Stimulated activated CD4-positive, alpha-beta T cell treated with anti-CD3 and anti-CD28 coated beads, Interleukin-12 subunit alpha, Interleukin-12 subunit beta, amount 100 ng/mL, for 4 hours (primary cell): ENCODE data around the gene CPNE1.
A peak's percentile ranks its signal among the peaks of the same experiment; 100 is the strongest.
"Not testable (repeated sequence)": the region's sequence is repeated elsewhere in the genome, so short reads cannot be mapped to it uniquely, and the experiment has no call there.

Source experiments
- DNase-seq: peaks from one replicate; pipeline ENCODE4 v3.0.0-alpha.2; 2020

CPNE1 gene

GRCh38 chr20:35664466-35665206 lies at the start of gene CPNE1, which contains the start of gene RBM12:
TSS of gene CPNE1 (minus strand) at chr20:35664900. CDS start at chr20:35632923, 31,977 bp downstream.
TSS of gene RBM12 (minus strand) at chr20:35664900. CDS start at chr20:35655322, 9,578 bp downstream.
- peak; percentile 88 for DNase-seq

GRCh38 chr20:35714127-35714526 lies 49.4 kb upstream of the CPNE1 start:
- no peak for DNase-seq

- not testable (repeated sequence) for DNase-seq
Observed at GRCh38 chr20:35713120-35713519, 48.4 kb upstream of the CPNE1 start.

GRCh38 chr20:35711588-35712209 lies 47.0 kb upstream of the CPNE1 start:
- no peak for DNase-seq

GRCh38 chr20:35710884-35711587 lies 46.3 kb upstream of the CPNE1 start:
- no peak for DNase-seq

GRCh38 chr20:35710039-35710438 lies 45.3 kb upstream of the CPNE1 start:
- DNase-seq, result no peak

- no peak for DNase-seq
Observed at GRCh38 chr20:35709259-35709658, 44.6 kb upstream of the CPNE1 start.

GRCh38 chr20:35708502-35708901 lies 43.8 kb upstream of the CPNE1 start:
- no peak for DNase-seq

GRCh38 chr20:35706591-35707529 lies 42.2 kb upstream of the CPNE1 start:
- DNase-seq, result not testable (repeated sequence)

GRCh38 chr20:35705894-35706293 lies 41.2 kb upstream of the CPNE1 start:
- not testable (repeated sequence) for DNase-seq

- DNase-seq, result no peak
Observed at GRCh38 chr20:35704514-35705261, 40.0 kb upstream of the CPNE1 start.

- no peak for DNase-seq
Observed at GRCh38 chr20:35702824-35703695, 38.4 kb upstream of the CPNE1 start.

- DNase-seq, result no peak
Observed at GRCh38 chr20:35702051-35702823, 37.5 kb upstream of the CPNE1 start.

GRCh38 chr20:35700625-35701148 lies 36.0 kb upstream of the CPNE1 start:
- DNase-seq, result no peak

GRCh38 chr20:35699957-35700624 lies 35.4 kb upstream of the CPNE1 start:
- no peak for DNase-seq

GRCh38 chr20:35699127-35699956 lies 34.6 kb upstream of the CPNE1 start, which contains the start of the genes NFS1 and ROMO1:
TSS of gene NFS1 (minus strand) at chr20:35699352. CDS start at chr20:35699288, 64 bp downstream.
TSS of gene ROMO1 (plus strand) at chr20:35699405. CDS start at chr20:35699633, 228 bp downstream.
- peak; percentile 83 for DNase-seq

GRCh38 chr20:35698298-35699126 lies 33.8 kb upstream of the CPNE1 start:
- DNase-seq, result no peak
